ENCODE measurements around the gene TPPP.

DNA sequence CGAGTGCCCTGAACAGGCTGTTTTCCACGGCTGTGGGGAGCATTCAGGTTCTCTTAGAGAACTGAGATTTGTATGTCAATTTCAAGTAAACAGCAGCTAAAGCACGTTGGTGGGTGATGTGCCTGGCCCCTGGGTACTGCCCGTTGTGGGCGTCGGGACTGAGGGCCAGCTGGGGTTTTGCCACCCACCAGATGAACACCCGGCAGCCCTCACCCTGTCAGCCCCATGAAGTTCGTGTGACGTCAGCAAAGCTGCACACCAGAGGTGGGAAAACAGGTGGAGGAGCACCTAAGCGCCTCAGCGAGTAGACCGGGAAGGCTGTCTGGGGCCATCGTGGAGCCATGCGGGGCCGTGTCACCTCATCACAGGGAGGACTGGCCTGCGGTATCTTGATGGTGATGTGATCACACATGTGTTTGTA lies 71.8 kb downstream of the TPPP start:
- TF ChIP-seq EZH2phosphoT487 (IDR thresholded peaks at IDR 0.05; ENCODE audit: low read length) (no peak), EZH2 (optimal IDR thresholded peaks at IDR 0.05; ENCODE audit: low read depth, low read length) (no peak), CTCF (IDR thresholded peaks at IDR 0.05; ENCODE audit: low read length) (no peak)
